Endothelial cell of umbilical vein (primary cell): ENCODE data around the gene GIPC1.

Experiments used
- CTCF ChIP-seq, 2 donors: IDR thresholded peaks; 1 replicate in 1 of 2; 2 replicates in 1 of 2; pipeline ENCODE4 v1.5.1; 2011; ENCODE audit warnings: low read length in 2 of 2, mild to moderate bottlenecking in 2 of 2, moderate library complexity in 2 of 2, control low read depth in 1 of 2, inconsistent platforms in 1 of 2, low read depth in 1 of 2; ENCODE audit not compliant: insufficient read depth in 1 of 2; ENCODE audit errors: extremely low read depth in 1 of 2
- EZH2 ChIP-seq: IDR thresholded peaks from 2 replicates; pipeline ENCODE4 v1.6.1; 2012; ENCODE audit warnings: borderline replicate concordance, low read depth, mild to moderate bottlenecking, moderate library complexity, low read length, inconsistent platforms; ENCODE audit not compliant: severe bottlenecking
- FOS ChIP-seq: IDR thresholded peaks from 2 replicates; pipeline ENCODE4 v1.6.1; 2011; ENCODE audit warnings: mild to moderate bottlenecking, low read length, moderate library complexity, borderline replicate concordance; ENCODE audit not compliant: insufficient read depth
- GATA2 ChIP-seq: IDR thresholded peaks from 2 replicates; pipeline ENCODE4 v1.7.0; 2011; ENCODE audit warnings: low read depth, mild to moderate bottlenecking, moderate library complexity, mixed read lengths, low read length; ENCODE audit not compliant: insufficient read length, insufficient read depth
- MYC ChIP-seq: IDR thresholded peaks from one replicate; pipeline ENCODE4 v1.6.1; 2011; ENCODE audit warnings: mild to moderate bottlenecking, low read depth, low read length
- POLR2A ChIP-seq: IDR thresholded peaks from 2 replicates; pipeline ENCODE4 v1.6.1; 2012; ENCODE audit warnings: low read depth, mild to moderate bottlenecking, control low read depth, low read length
- POLR2AphosphoS5 ChIP-seq: IDR thresholded peaks from 2 replicates; pipeline ENCODE4 v1.6.1; 2012; ENCODE audit warnings: low read depth, mild to moderate bottlenecking, control low read depth, low read length, moderate library complexity; ENCODE audit not compliant: insufficient read depth

- TF ChIP-seq MYC = no peak
- TF ChIP-seq CTCF (IDR thresholded peaks at IDR 0.05; ENCODE audit: extremely low read depth in 1 of 2, insufficient read depth in 1 of 2, low read depth in 1 of 2, low read length in 2 of 2) = peak; percentile 33 to 55
- TF ChIP-seq POLR2AphosphoS5 = no peak
- no peak for TF ChIP-seq FOS
- TF ChIP-seq POLR2A = no peak
- no peak for TF ChIP-seq EZH2
- no peak for TF ChIP-seq GATA2
These were observed 20.5 kb downstream of the GIPC1 start, which contains the start of gene PTGER1 for GRCh38 chr19:14475251-14476073.
